H1 (cell line): Measurements from ENCODE around the gene CYRIA. TPM values are rescaled to one million over a fixed set of nuclear protein-coding genes. Genes with fewer than 3 reads are reported as not detected.

Source experiments
- CEBPB ChIP-seq: IDR thresholded peaks from 2 replicates; pipeline ENCODE4 v1.6.1; 2012; ENCODE audit warnings: low read depth, low read length
- FOSL1 ChIP-seq: IDR thresholded peaks from 2 replicates; pipeline ENCODE4 v1.6.1; 2011; ENCODE audit warnings: mild to moderate bottlenecking, low read depth, low read length, moderate library complexity; ENCODE audit not compliant: insufficient read depth
- RAD21 ChIP-seq, 2 experiments: IDR thresholded peaks in 1 of 2; conservative IDR thresholded peaks in 1 of 2; 2 replicates each; pipeline ENCODE4 v1.6.1; 2011; ENCODE audit warnings: low read depth in 2 of 2, low read length in 2 of 2, improper control_type of control experiment in 1 of 2, inconsistent platforms in 1 of 2, mild to moderate bottlenecking in 1 of 2, moderate library complexity in 1 of 2
- polyA plus RNA-seq, 7 experiments: library from polyadenylated mRNA; depleted of rRNA in 3 of 7; stranded (reverse) in 5 of 7; unstranded in 2 of 7; fragments of >200 nt in 5 of 7; fragments of 200-250 nt in 2 of 7; gene quantifications; 1 replicate in 5 of 7; 2 replicates in 1 of 7; 4 replicates in 1 of 7; pipeline versions ENCODE4 v1.2.1 to v1.2.3, GENCODE V29; 2011 to 2013; ENCODE audit warnings: missing spikeins in 2 of 7, mixed read lengths in 2 of 7
- total RNA-seq: library from RNA; stranded (reverse); fragmentation: NEBNext Ultra II Directional; extraction: Animal tissue kit (Norgen Biotek cat#: 25700); gene quantifications from 2 replicates; pipeline ENCODE4 v1.2.1, GENCODE V29; 2021
- TF ChIP-seq, protein P1 (sequence below): IDR thresholded peaks from 2 replicates; pipeline ENCODE4 v1.6.1; 2011; ENCODE audit warnings: low read length, improper control_type of control experiment

CYRIA gene
- total and polyA plus RNA-seq, 2 of the 8 experiments (the other 6 are each of a cell fraction or from before 2014, with no cell fraction given): 1.5 to 9.8 TPM

- TF ChIP-seq, protein P1, sequence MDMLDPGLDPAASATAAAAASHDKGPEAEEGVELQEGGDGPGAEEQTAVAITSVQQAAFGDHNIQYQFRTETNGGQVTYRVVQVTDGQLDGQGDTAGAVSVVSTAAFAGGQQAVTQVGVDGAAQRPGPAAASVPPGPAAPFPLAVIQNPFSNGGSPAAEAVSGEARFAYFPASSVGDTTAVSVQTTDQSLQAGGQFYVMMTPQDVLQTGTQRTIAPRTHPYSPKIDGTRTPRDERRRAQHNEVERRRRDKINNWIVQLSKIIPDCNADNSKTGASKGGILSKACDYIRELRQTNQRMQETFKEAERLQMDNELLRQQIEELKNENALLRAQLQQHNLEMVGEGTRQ: no peak
- no peak for TF ChIP-seq FOSL1
- no peak for TF ChIP-seq CEBPB
- TF ChIP-seq RAD21 (IDR thresholded peaks at IDR 0.05 in 1 of 2, conservative IDR thresholded peaks at IDR 0.05 in 1 of 2; ENCODE audit: low read depth in 2 of 2, low read length in 2 of 2): no peak
Measured at GRCh38 chr2:16680304-16680703, 14.7 kb upstream of the CYRIA start (continued).
